AG04449 (cell line): Measurements from ENCODE around the gene FLOT1.
"Not testable (repeated sequence)": the region's sequence is repeated elsewhere in the genome, so short reads cannot be mapped to it uniquely, and the experiment has no call there.

Experiments used
- CTCF ChIA-PET: fragments of 350-600 bp; formaldehyde crosslinking; extraction: SDS; loops from one replicate; lab custom pipeline; 2021; ENCODE audit warnings: antibody characterized with exemption; lab: Yijun Ruan, JAX
- POLR2A ChIA-PET: fragments of 400-600, 350-600 bp; formaldehyde crosslinking; extraction: SDS; loops from one replicate; lab custom pipeline; 2020; ENCODE audit warnings: antibody characterized with exemption, inconsistent platforms; lab: Yijun Ruan, JAX
- DNase-seq: peaks from one replicate; pipeline ENCODE4 v3.0.0-alpha.2; 2010; ENCODE audit warnings: low read depth, low spot score
- H3K4me3 ChIP-seq: 2 replicates; pipeline ENCODE4 v1.5.1; 2011; ENCODE audit warnings: low read depth, mild to moderate bottlenecking, control low read depth, low read length
- CTCF ChIP-seq: IDR thresholded peaks from one replicate; pipeline ENCODE4 v1.5.1; 2011; ENCODE audit warnings: mild to moderate bottlenecking, moderate library complexity, low read length, control low read depth, inconsistent platforms; ENCODE audit not compliant: insufficient read depth; ENCODE audit errors: missing control alignments

The FLOT1 gene

GRCh38 chr6:30719791-30720737, 22.4 kb downstream of the FLOT1 start, which contains the start of gene TUBB:
TSS of gene TUBB (plus strand) at chr6:30720352. CDS start at chr6:30720507, 155 bp downstream.
- CTCF ChIA-PET = interaction anchor here (1.3 to 18.8 kb wide), 3 partner anchors 14 to 43 kb away, joined by 4 to 504 read pairs (median 67); partner anchors contain the start of gene DHX16

GRCh38 chr6:30719356-30719755, 23.1 kb downstream of the FLOT1 start:
- POLR2A ChIA-PET = interaction anchor here (0.7 to 1.2 kb wide), 4 partner anchors 24 to 33 kb away, joined by 3 to 5 read pairs (median 3); partner anchors contain the start of gene NRM
- no peak for DNase-seq
- no peak for TF ChIP-seq CTCF
- peak overlapping the region; percentile 58 for H3K4me3 ChIP-seq
- CTCF ChIA-PET = interaction anchor here (0.7 to 18.8 kb wide), 6 partner anchors 15 to 195 kb away, joined by 3 to 504 read pairs (median 4); partner anchors contain the start of genes DHX16 and VARS2

More at GRCh38 chr6:30719791-30720737, 22.4 kb downstream of the FLOT1 start, which contains the start of gene TUBB:
- peak; percentile 86 for DNase-seq
- peak within 1 kb of the TSS; percentile 97 for H3K4me3 ChIP-seq
- TF ChIP-seq CTCF = no peak
- POLR2A ChIA-PET = interaction anchor here (0.6 to 2.5 kb wide), 8 partner anchors 23 to 105 kb away, joined by 3 to 10 read pairs (median 3); partner anchors contain the start of gene NRM

DNA sequence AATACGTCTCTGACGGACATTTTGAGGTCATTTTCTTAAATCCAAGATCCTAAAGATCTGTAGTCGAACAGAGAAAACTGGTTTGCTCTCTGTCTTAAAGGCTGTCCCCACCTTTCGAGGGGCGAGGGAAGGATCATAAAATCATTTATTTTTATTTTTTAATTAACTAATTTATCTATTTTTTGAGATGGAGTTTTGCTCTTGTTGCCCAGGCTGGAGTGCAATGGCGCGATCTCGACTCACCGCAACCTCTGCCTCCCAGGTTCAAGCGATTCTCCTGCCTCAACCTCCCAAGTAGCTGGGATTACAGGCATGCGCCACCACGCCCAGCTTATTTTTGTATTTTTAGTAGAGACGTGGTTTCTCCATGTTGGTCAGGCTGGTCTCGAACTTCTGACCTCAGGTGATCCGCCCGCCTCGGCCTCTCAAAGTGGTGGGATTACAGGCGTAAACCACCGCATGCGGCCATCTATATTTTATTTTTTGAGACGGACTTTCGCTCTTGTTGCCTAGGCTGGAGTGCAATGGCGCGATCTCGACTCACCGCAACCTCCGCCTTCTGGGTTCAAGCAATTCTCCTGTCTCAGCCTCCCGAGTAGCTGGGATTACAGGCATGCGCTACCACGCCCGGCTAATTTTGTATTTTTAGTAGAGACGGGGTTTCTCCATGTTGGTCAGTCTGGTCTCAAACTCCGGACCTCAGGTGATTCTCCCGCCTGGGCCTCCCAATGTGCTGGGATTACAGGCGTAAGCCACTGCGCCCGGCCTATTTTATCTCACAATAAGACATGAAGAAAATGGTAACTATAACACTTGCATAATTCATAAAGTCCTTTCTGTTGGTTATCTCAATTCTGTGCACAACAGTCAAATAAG, 24.4 kb downstream of the FLOT1 start:
- ChIA-PET POLR2A (interaction anchor here (0.6 to 1.5 kb wide), 8 partner anchors 16 to 101 kb away, joined by 3 to 10 read pairs (median 4); partner anchors contain the start of genes IER3, MRPS18B and PPP1R10), CTCF (interaction anchor here (0.6 to 18.8 kb wide), 5 partner anchors 21 to 196 kb away, joined by 3 to 504 read pairs (median 4); partner anchors contain the start of genes DHX16 and VARS2)
- DNase-seq = not testable (repeated sequence)
- H3K4me3 ChIP-seq = peak overlapping the region; percentile 50

DNA sequence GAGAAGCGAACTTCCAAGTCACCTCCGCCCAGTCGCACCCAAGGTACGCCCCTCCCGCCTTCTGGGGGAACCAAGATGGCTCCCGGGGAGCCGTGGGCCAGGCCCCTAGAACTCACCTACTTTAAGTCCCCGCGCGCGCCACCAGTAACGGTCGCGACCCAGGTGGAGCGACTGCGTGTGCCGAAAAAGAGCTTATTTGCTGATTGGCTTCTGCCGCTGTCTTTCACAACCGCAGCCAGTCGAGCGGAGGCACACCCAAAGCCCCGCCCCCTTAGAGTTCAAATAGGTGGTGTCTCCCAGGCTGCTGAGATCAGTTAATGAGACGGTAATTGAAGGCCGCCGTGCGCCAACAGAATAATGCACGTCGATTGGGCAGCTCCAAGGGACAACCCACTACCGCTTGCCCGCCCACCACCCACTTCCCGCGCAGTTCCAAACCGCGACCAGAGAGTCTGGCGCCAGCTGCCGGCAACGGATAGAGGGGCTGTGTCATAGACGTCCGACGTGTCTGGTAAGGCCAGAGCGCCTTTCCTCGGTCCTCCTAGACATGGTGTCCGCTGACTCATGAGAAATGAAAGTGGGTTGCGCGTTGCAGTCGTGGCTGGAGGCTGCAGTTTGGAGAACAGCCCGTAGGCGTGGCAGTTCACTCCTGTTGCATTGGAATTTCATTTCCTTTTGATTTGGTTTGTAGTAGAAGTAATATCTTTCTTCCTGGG, 25.2 kb downstream of the FLOT1 start, which contains the start of gene MDC1:
Gene MDC1 (minus strand): TSS at position 153 of the 716 bp plus-strand sequence. CDS start 2,106 bp downstream, outside the sequence.
- ChIA-PET CTCF (interaction anchor here (0.7 to 18.8 kb wide), 5 partner anchors 10 to 162 kb away, joined by 3 to 504 read pairs (median 4); partner anchors contain the start of gene DHX16), POLR2A (interaction anchor here (0.6 to 1.5 kb wide), 16 partner anchors 10 to 369 kb away, joined by 3 to 10 read pairs (median 4); partner anchors contain the start of genes IER3, MRPS18B and PPP1R10)
- peak; percentile 31 for TF ChIP-seq CTCF
- peak within 1 kb of the TSS; percentile 71 for H3K4me3 ChIP-seq
- DNase-seq = peak; percentile 100

GRCh38 chr6:30716879-30717128, 25.7 kb downstream of the FLOT1 start:
- no peak for DNase-seq
- peak overlapping the region; percentile 71 for H3K4me3 ChIP-seq
- POLR2A ChIA-PET = interaction anchor here (0.6 to 1.5 kb wide), 16 partner anchors 10 to 370 kb away, joined by 3 to 10 read pairs (median 4); partner anchors contain the start of genes IER3, MRPS18B and PPP1R10
- TF ChIP-seq CTCF = no peak
- CTCF ChIA-PET = interaction anchor here (1.0 to 18.8 kb wide), 4 partner anchors 25 to 162 kb away, joined by 4 to 504 read pairs (median 6); partner anchors contain the start of gene DHX16
